Measurements from ENCODE around the gene PPTC7.

PPTC7 gene

DNA sequence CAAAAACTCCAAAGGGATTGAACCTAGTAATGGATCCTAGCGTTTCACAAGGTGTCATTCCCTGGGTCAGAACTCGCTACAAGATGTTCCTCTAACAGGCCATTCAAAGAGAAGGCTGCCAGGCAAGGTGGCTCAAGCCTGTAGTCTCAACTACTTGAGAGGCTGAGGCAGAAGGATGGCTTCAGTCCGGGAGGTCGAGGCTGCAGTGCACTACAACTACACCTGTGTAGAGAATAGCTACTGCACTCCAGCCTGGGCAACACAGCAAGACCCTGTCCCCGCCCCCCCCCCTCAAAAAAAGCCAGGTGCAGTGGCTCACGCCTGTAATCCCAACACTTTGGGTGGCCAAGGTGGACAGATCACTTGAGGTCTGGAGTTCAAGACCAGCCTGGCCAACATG is 14.4 kb downstream of the PPTC7 start:
- H3K27me3 ChIP-seq (ENCODE audit: insufficient read depth, low read length): no peaks in the 10 kb centered on the region
- no peaks in the 10 kb centered on the region for H4K20me1 ChIP-seq (ENCODE audit: insufficient read depth, low read length)

DNA sequence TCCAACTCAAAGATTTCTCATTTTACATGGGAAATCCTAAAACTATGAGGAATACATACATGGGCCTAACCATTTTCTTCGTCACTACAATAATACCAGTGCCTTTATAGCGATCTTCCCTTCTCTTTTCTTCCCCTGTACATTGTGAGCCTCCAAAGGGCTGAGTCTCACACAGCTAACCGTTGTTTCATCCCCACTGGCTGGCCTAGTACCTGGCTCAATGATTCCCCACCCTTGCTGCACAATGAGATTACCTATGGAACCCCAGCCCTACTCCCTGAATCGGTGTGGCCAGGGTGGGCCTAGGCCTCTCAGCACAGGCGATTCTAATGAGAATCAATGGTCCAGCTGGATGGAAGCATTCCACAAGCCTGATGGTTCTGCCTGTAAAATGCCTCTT is 16.1 kb downstream of the PPTC7 start:
- H3K4me3 ChIP-seq (ENCODE audit: low read depth, low read length, poor library complexity, severe bottlenecking): no peak overlapping the region
- H3K4me2 ChIP-seq (ENCODE audit: low read length): peak overlapping the region; percentile 26; the same call in 1 of the 2 replicates
- H3K27ac ChIP-seq (ENCODE audit: low read depth, low read length, poor library complexity, severe bottlenecking): peak overlapping the region; percentile 36
- H3K27me3 ChIP-seq (ENCODE audit: insufficient read depth, low read length): no peaks in the 10 kb centered on the region
- no peaks in the 10 kb centered on the region; the same call in 1 of the 2 replicates for H3K36me3 ChIP-seq (ENCODE audit: insufficient read depth, low read length)
- peaks cover 3% of the 10 kb centered on the region; the same call in 1 of the 2 replicates for H3K9me3 ChIP-seq (ENCODE audit: low read length)
- no peaks in the 10 kb centered on the region for H4K20me1 ChIP-seq (ENCODE audit: insufficient read depth, low read length)
- TF ChIP-seq, protein P1, sequence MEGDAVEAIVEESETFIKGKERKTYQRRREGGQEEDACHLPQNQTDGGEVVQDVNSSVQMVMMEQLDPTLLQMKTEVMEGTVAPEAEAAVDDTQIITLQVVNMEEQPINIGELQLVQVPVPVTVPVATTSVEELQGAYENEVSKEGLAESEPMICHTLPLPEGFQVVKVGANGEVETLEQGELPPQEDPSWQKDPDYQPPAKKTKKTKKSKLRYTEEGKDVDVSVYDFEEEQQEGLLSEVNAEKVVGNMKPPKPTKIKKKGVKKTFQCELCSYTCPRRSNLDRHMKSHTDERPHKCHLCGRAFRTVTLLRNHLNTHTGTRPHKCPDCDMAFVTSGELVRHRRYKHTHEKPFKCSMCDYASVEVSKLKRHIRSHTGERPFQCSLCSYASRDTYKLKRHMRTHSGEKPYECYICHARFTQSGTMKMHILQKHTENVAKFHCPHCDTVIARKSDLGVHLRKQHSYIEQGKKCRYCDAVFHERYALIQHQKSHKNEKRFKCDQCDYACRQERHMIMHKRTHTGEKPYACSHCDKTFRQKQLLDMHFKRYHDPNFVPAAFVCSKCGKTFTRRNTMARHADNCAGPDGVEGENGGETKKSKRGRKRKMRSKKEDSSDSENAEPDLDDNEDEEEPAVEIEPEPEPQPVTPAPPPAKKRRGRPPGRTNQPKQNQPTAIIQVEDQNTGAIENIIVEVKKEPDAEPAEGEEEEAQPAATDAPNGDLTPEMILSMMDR (IDR thresholded peaks at IDR 0.05; ENCODE audit: low read length): no peak
- TF ChIP-seq EZH2 (IDR thresholded peaks at IDR 0.05; ENCODE audit: borderline replicate concordance, low read length): no peak
- H3F3A ChIP-seq (ENCODE audit: insufficient read depth, low read length): no peaks in the 10 kb centered on the region
- H3K4me1 ChIP-seq (ENCODE audit: insufficient read depth, low read length, severe bottlenecking): peaks cover 53% of the 10 kb centered on the region
- H3K79me2 ChIP-seq (ENCODE audit: insufficient read depth, low read length): peaks cover 66% of the 10 kb centered on the region
- no peak overlapping the region; the same call in 1 of the 2 replicates for H3K9ac ChIP-seq (ENCODE audit: low read length)
- no peak overlapping the region for H2AFZ ChIP-seq (ENCODE audit: low read length)
- H3K9me2 ChIP-seq (ENCODE audit: low read depth, low read length): no peaks in the 10 kb centered on the region

More for the DNA sequence above, 14.4 kb downstream of the PPTC7 start:
- no peaks in the 10 kb centered on the region for H3F3A ChIP-seq (ENCODE audit: insufficient read depth, low read length)
- no peak overlapping the region for H3K4me2 ChIP-seq (ENCODE audit: low read length)
- H3K79me2 ChIP-seq (ENCODE audit: insufficient read depth, low read length): peaks cover 73% of the 10 kb centered on the region
- H3K9ac ChIP-seq (ENCODE audit: low read length): no peak overlapping the region
- peaks cover 35% of the 10 kb centered on the region for H3K4me1 ChIP-seq (ENCODE audit: insufficient read depth, low read length, severe bottlenecking)
- no peaks in the 10 kb centered on the region; the same call in 1 of the 2 replicates for H3K36me3 ChIP-seq (ENCODE audit: insufficient read depth, low read length)
- no peak overlapping the region for H3K4me3 ChIP-seq (ENCODE audit: low read depth, low read length, poor library complexity, severe bottlenecking)
- H3K9me3 ChIP-seq (ENCODE audit: low read length): peaks cover 3% of the 10 kb centered on the region; the same call in 1 of the 2 replicates
- no peaks in the 10 kb centered on the region for H3K9me2 ChIP-seq (ENCODE audit: low read depth, low read length)
- no peak overlapping the region for H3K27ac ChIP-seq (ENCODE audit: low read depth, low read length, poor library complexity, severe bottlenecking)
- H2AFZ ChIP-seq (ENCODE audit: low read length): no peak overlapping the region
- TF ChIP-seq EZH2 (IDR thresholded peaks at IDR 0.05; ENCODE audit: borderline replicate concordance, low read length): no peak
- TF ChIP-seq, protein P1 (IDR thresholded peaks at IDR 0.05; ENCODE audit: low read length): no peak

DNA sequence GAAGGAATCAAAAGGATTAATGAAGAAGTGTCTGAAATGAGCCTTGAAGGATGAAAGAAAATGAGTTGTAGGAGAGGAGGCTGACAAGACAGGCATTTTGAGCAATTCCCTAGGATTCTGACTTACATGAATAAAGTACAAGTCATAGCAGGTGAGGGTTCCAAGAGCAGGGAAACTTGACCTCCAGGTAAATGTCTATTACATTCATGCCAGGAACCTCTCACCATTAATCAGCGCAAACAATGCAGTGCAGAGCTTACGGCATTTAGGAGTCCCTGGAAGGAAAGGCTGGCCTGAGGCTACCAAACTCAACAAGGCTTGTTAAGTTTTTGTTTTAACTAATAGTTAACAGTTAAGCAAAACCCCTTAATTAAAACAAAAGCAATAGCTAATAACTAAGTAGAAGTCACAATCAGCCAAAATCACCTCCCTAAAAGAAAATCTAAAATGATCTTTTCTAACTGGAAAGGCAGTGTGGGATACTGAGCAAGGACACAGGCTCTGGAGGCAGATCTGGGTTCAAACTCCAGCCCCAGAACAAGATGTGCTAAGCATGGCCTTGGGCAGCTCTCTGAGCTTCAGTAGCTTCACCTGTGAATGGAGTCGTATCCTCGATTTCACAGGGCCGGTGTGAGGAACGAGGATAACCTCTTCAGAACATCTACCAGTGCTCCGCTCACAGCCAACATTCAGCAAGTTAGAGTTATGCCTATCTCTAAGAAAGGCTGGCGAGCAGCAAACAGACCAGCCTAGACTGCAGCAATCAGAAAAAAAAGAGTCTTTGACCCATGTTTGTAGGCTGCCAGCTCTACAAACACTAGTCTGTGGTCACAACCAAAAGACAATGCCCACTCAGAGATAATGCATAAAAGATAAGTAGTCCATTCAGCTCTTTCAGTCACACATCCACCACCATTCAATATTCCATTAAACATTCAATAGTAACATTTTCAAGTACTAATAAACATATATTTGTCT is 16.9 kb downstream of the PPTC7 start:
- Histone ChIP-seq H3K9me2 (ENCODE audit: low read depth, low read length) (no peaks in the 10 kb centered on the region), H3K4me3 (ENCODE audit: low read depth, low read length, poor library complexity, severe bottlenecking) (no peak overlapping the region), H4K20me1 (ENCODE audit: insufficient read depth, low read length) (no peaks in the 10 kb centered on the region), H3K4me2 (ENCODE audit: low read length) (peak overlapping the region; percentile 26; the same call in 1 of the 2 replicates), H2AFZ (ENCODE audit: low read length) (no peak overlapping the region), H3K9me3 (ENCODE audit: low read length) (no peaks in the 10 kb centered on the region; the same call in 1 of the 2 replicates), H3K79me2 (ENCODE audit: insufficient read depth, low read length) (peaks cover 67% of the 10 kb centered on the region), H3K36me3 (ENCODE audit: insufficient read depth, low read length) (no peaks in the 10 kb centered on the region; the same call in 1 of the 2 replicates), H3K27ac (ENCODE audit: low read depth, low read length, poor library complexity, severe bottlenecking) (peak overlapping the region; percentile 36), H3K27me3 (ENCODE audit: insufficient read depth, low read length) (no peaks in the 10 kb centered on the region), H3F3A (ENCODE audit: insufficient read depth, low read length) (no peaks in the 10 kb centered on the region), H3K9ac (ENCODE audit: low read length) (no peak overlapping the region; the same call in 1 of the 2 replicates), H3K4me1 (ENCODE audit: insufficient read depth, low read length, severe bottlenecking) (peaks cover 59% of the 10 kb centered on the region)
- TF ChIP-seq EZH2 (IDR thresholded peaks at IDR 0.05; ENCODE audit: borderline replicate concordance, low read length): no peak
- TF ChIP-seq, protein P1 (IDR thresholded peaks at IDR 0.05; ENCODE audit: low read length): no peak
